ENCODE results near the gene RAB33A.

RAB33A gene

GRCh38 chrX:130172127-130172845, 524 bp downstream of the RAB33A start:
- no peaks in the 10 kb centered on the region for H3K36me3 ChIP-seq (replicated peaks in 1 of 2; ENCODE audit: control insufficient read depth in 2 of 2, insufficient read depth in 2 of 2, low read length in 2 of 2)
- no peaks in the 10 kb centered on the region for H3K9me3 ChIP-seq (replicated peaks in 1 of 2; ENCODE audit: control insufficient read depth in 2 of 2, insufficient read depth in 1 of 2, low read depth in 1 of 2, low read length in 2 of 2)

GRCh38 chrX:130173190-130173895, 1.6 kb downstream of the RAB33A start:
- H3K4me3 ChIP-seq (ENCODE audit: low read length in 2 of 2) = peak overlapping the region in 1 of 2 donors; percentile 55
- H2BK5ac ChIP-seq (ENCODE audit: low read length) = no peak overlapping the region
- H2BK15ac ChIP-seq (ENCODE audit: low read length) = no peak overlapping the region
- H2BK120ac ChIP-seq (ENCODE audit: low read depth, low read length) = no peak overlapping the region
- no peak overlapping the region for H3K9ac ChIP-seq (ENCODE audit: low read depth, low read length, poor library complexity)
- no peak for DNase-seq (ENCODE audit: low spot score)
- WGBS, 2 donors (ENCODE audit: extremely low coverage in 2 of 2, insufficient read length in 2 of 2, insufficient replicate concordance in 1 of 2) = no CpG with 5 or more reads among the region's 7 CpGs
- H2AK5ac ChIP-seq (ENCODE audit: low read depth, low read length) = no peak overlapping the region
- peaks cover 7 to 12% of the 10 kb centered on the region in 2 donors for H3K4me1 ChIP-seq (ENCODE audit: control insufficient read depth in 2 of 2, insufficient read depth in 1 of 2, low read depth in 1 of 2, low read length in 2 of 2)
- H3K9me3 ChIP-seq (replicated peaks in 1 of 2; ENCODE audit: control insufficient read depth in 2 of 2, insufficient read depth in 1 of 2, low read depth in 1 of 2, low read length in 2 of 2) = no peaks in the 10 kb centered on the region
- H3K36me3 ChIP-seq (replicated peaks in 1 of 2; ENCODE audit: control insufficient read depth in 2 of 2, insufficient read depth in 2 of 2, low read length in 2 of 2) = no peaks in the 10 kb centered on the region
- no peak overlapping the region for H3K4ac ChIP-seq (ENCODE audit: low read length)
- no peak overlapping the region for H3K23ac ChIP-seq (ENCODE audit: low read depth, low read length, poor library complexity)
- H4K91ac ChIP-seq (ENCODE audit: low read depth, low read length, poor library complexity) = no peak overlapping the region
- H3K27ac ChIP-seq (replicated peaks; ENCODE audit: low read length) = no peak overlapping the region
- no peak overlapping the region for H3K4me2 ChIP-seq (ENCODE audit: insufficient read depth, low read length, poor library complexity, severe bottlenecking)
- H2BK12ac ChIP-seq (ENCODE audit: low read length) = no peak overlapping the region
- no peaks in the 10 kb centered on the region for H3K27me3 ChIP-seq (ENCODE audit: control insufficient read depth in 3 of 3, insufficient read depth in 3 of 3, low read depth in 1 of 3, low read length in 3 of 3)
- no peaks in the 10 kb centered on the region for H3K79me1 ChIP-seq (ENCODE audit: low read depth, low read length)
- H3K18ac ChIP-seq (ENCODE audit: low read length) = no peak overlapping the region
- H3K14ac ChIP-seq (ENCODE audit: low read length) = no peak overlapping the region
- no peak overlapping the region for H2AFZ ChIP-seq (ENCODE audit: low read length)
- no peak overlapping the region for H4K8ac ChIP-seq (ENCODE audit: low read depth, low read length)

More at GRCh38 chrX:130172127-130172845, 524 bp downstream of the RAB33A start:
- peak overlapping the region; percentile 64 for H4K91ac ChIP-seq (ENCODE audit: low read depth, low read length, poor library complexity)
- peak overlapping the region; percentile 67 for H2BK120ac ChIP-seq (ENCODE audit: low read depth, low read length)
- no peak overlapping the region for H2AK5ac ChIP-seq (ENCODE audit: low read depth, low read length)
- peaks cover 7 to 12% of the 10 kb centered on the region in 2 donors for H3K4me1 ChIP-seq (ENCODE audit: control insufficient read depth in 2 of 2, insufficient read depth in 1 of 2, low read depth in 1 of 2, low read length in 2 of 2)
- peak overlapping the region; percentile 65 for H4K8ac ChIP-seq (ENCODE audit: low read depth, low read length)
- no peaks in the 10 kb centered on the region for H3K27me3 ChIP-seq (ENCODE audit: control insufficient read depth in 3 of 3, insufficient read depth in 3 of 3, low read depth in 1 of 3, low read length in 3 of 3)
- no peak overlapping the region for H3K4ac ChIP-seq (ENCODE audit: low read length)
- no peak for DNase-seq (ENCODE audit: low spot score)
- peak overlapping the region; percentile 80 for H3K4me2 ChIP-seq (ENCODE audit: insufficient read depth, low read length, poor library complexity, severe bottlenecking)
- peak overlapping the region; percentile 55 to 90 for H3K4me3 ChIP-seq (ENCODE audit: low read length in 2 of 2)
- no CpG with 5 or more reads among the region's 34 CpGs for WGBS, 2 donors (ENCODE audit: extremely low coverage in 2 of 2, insufficient read length in 2 of 2, insufficient replicate concordance in 1 of 2)
- H2BK5ac ChIP-seq (ENCODE audit: low read length) = peak overlapping the region; percentile 66
- H3K18ac ChIP-seq (ENCODE audit: low read length) = peak overlapping the region; percentile 94
- peak overlapping the region; percentile 69 for H2AFZ ChIP-seq (ENCODE audit: low read length)
- no peak overlapping the region for H3K27ac ChIP-seq (replicated peaks; ENCODE audit: low read length)
- H3K14ac ChIP-seq (ENCODE audit: low read length) = peak overlapping the region; percentile 56
- peak overlapping the region; percentile 93 for H3K9ac ChIP-seq (ENCODE audit: low read depth, low read length, poor library complexity)
- H3K79me1 ChIP-seq (ENCODE audit: low read depth, low read length) = no peaks in the 10 kb centered on the region
- H2BK12ac ChIP-seq (ENCODE audit: low read length) = peak overlapping the region; percentile 46
- H2BK15ac ChIP-seq (ENCODE audit: low read length) = peak overlapping the region; percentile 26
- peak overlapping the region; percentile 80 for H3K23ac ChIP-seq (ENCODE audit: low read depth, low read length, poor library complexity)

DNA sequence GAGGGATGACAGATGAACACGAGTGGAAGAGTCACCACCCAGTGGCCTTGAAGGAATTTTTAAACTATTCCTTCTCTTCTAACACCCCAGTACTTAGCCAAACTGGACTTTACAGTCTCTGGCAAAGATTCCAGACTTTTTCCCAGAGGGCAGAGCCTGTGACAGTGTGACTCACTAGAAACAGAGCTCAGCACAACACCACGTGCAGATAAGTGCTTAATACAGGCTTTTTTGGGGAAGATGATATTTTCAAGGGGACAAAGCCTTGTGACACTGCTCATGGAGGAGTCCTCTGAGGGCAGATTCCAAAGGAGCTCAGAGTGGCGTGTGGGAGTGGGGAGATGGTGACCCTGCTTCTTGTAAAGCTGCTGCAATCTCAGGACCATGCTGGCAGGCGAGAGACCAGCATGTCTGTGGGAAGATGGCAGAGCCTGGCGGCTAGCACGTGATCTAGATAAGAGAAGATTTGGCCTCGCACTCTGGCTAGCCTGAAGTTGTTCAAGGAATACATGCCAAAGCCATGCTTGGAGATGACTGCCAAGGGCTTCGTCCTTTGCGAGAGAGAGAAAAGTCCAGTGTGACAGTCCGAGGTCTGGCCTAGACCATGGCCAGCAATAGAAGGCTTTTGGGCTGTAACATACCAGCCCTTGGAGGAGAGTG, 2.4 kb downstream of the RAB33A start:
- H3K27ac ChIP-seq (replicated peaks; ENCODE audit: low read length) = no peak overlapping the region
- WGBS, 2 donors (ENCODE audit: extremely low coverage in 2 of 2, insufficient read length in 2 of 2, insufficient replicate concordance in 1 of 2) = no CpG with 5 or more reads among the region's 10 CpGs

DNA sequence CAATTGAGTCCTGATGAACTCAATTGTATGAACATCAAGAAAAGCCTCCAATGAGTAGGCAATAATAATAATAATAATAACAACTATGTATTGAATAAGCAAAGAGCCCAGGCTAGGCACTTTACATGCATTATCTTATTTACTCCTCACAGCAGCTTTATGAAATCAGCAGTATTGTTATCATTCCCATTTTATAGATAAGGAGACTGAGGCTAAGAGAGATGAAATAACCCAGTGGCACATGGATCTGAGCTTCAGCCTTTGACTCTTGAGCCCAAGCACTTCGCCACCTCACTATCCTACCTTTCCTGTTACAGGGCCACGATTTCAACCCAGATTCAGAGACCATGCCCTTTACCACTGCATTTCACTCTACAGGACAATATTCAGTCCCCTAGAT, 3.2 kb downstream of the RAB33A start:
- Histone ChIP-seq H3K4me1 (ENCODE audit: control insufficient read depth in 2 of 2, insufficient read depth in 1 of 2, low read depth in 1 of 2, low read length in 2 of 2) (peaks cover 7 to 12% of the 10 kb centered on the region in 2 donors), H2AK5ac (ENCODE audit: low read depth, low read length) (no peak overlapping the region), H3K4me2 (ENCODE audit: insufficient read depth, low read length, poor library complexity, severe bottlenecking) (no peak overlapping the region), H2BK120ac (ENCODE audit: low read depth, low read length) (no peak overlapping the region), H2BK15ac (ENCODE audit: low read length) (no peak overlapping the region), H2AFZ (ENCODE audit: low read length) (no peak overlapping the region), H3K9ac (ENCODE audit: low read depth, low read length, poor library complexity) (no peak overlapping the region), H3K27ac (replicated peaks; ENCODE audit: low read length) (no peak overlapping the region), H3K4me3 (ENCODE audit: low read length in 2 of 2) (no peak overlapping the region), H3K23ac (ENCODE audit: low read depth, low read length, poor library complexity) (no peak overlapping the region), H2BK5ac (ENCODE audit: low read length) (no peak overlapping the region), H3K79me1 (ENCODE audit: low read depth, low read length) (no peaks in the 10 kb centered on the region), H3K18ac (ENCODE audit: low read length) (no peak overlapping the region), H3K14ac (ENCODE audit: low read length) (no peak overlapping the region), H3K36me3 (replicated peaks in 1 of 2; ENCODE audit: control insufficient read depth in 2 of 2, insufficient read depth in 2 of 2, low read length in 2 of 2) (no peaks in the 10 kb centered on the region), H3K9me3 (replicated peaks in 1 of 2; ENCODE audit: control insufficient read depth in 2 of 2, insufficient read depth in 1 of 2, low read depth in 1 of 2, low read length in 2 of 2) (no peaks in the 10 kb centered on the region), H2BK12ac (ENCODE audit: low read length) (no peak overlapping the region), H3K4ac (ENCODE audit: low read length) (no peak overlapping the region), H4K91ac (ENCODE audit: low read depth, low read length, poor library complexity) (no peak overlapping the region), H4K8ac (ENCODE audit: low read depth, low read length) (no peak overlapping the region), H3K27me3 (ENCODE audit: control insufficient read depth in 3 of 3, insufficient read depth in 3 of 3, low read depth in 1 of 3, low read length in 3 of 3) (no peaks in the 10 kb centered on the region)
- no CpG with 5 or more reads among the region's 2 CpGs for WGBS, 2 donors (ENCODE audit: extremely low coverage in 2 of 2, insufficient read length in 2 of 2, insufficient replicate concordance in 1 of 2)
- no peak for DNase-seq (ENCODE audit: low spot score)

More for the DNA sequence above, 2.4 kb downstream of the RAB33A start:
- Histone ChIP-seq H3K27me3 (ENCODE audit: control insufficient read depth in 3 of 3, insufficient read depth in 3 of 3, low read depth in 1 of 3, low read length in 3 of 3) (no peaks in the 10 kb centered on the region), H3K79me1 (ENCODE audit: low read depth, low read length) (no peaks in the 10 kb centered on the region), H3K18ac (ENCODE audit: low read length) (no peak overlapping the region), H3K4me3 (ENCODE audit: low read length in 2 of 2) (no peak overlapping the region), H3K4ac (ENCODE audit: low read length) (no peak overlapping the region), H2BK15ac (ENCODE audit: low read length) (no peak overlapping the region), H3K14ac (ENCODE audit: low read length) (no peak overlapping the region), H3K36me3 (replicated peaks in 1 of 2; ENCODE audit: control insufficient read depth in 2 of 2, insufficient read depth in 2 of 2, low read length in 2 of 2) (no peaks in the 10 kb centered on the region), H3K4me2 (ENCODE audit: insufficient read depth, low read length, poor library complexity, severe bottlenecking) (no peak overlapping the region), H2AFZ (ENCODE audit: low read length) (no peak overlapping the region), H3K9ac (ENCODE audit: low read depth, low read length, poor library complexity) (no peak overlapping the region), H2BK12ac (ENCODE audit: low read length) (no peak overlapping the region), H4K91ac (ENCODE audit: low read depth, low read length, poor library complexity) (no peak overlapping the region), H2AK5ac (ENCODE audit: low read depth, low read length) (no peak overlapping the region), H4K8ac (ENCODE audit: low read depth, low read length) (peak overlapping the region; percentile 3), H3K4me1 (ENCODE audit: control insufficient read depth in 2 of 2, insufficient read depth in 1 of 2, low read depth in 1 of 2, low read length in 2 of 2) (peaks cover 7 to 12% of the 10 kb centered on the region in 2 donors), H3K23ac (ENCODE audit: low read depth, low read length, poor library complexity) (no peak overlapping the region), H2BK5ac (ENCODE audit: low read length) (no peak overlapping the region), H3K9me3 (replicated peaks in 1 of 2; ENCODE audit: control insufficient read depth in 2 of 2, insufficient read depth in 1 of 2, low read depth in 1 of 2, low read length in 2 of 2) (no peaks in the 10 kb centered on the region), H2BK120ac (ENCODE audit: low read depth, low read length) (no peak overlapping the region)
- no peak for DNase-seq (ENCODE audit: low spot score)

Measured in neuronal stem cell (in vitro differentiated cells).